Mononuclear cell (primary cell): ENCODE data around the gene ERRFI1. TPM values are rescaled to one million over a fixed set of nuclear protein-coding genes. Genes with fewer than 3 reads are reported as not detected.
A peak's percentile ranks its signal among the peaks of the same experiment; 100 is the strongest.

ENCODE experiments used
- H3K27me3 ChIP-seq: 2 replicates; pipeline ENCODE4 v1.6.0; 2011; ENCODE audit warnings: low read length, control low read depth; ENCODE audit not compliant: insufficient read depth
- H3K4me1 ChIP-seq: 2 replicates; pipeline ENCODE4 v1.5.1; 2011; ENCODE audit warnings: mild to moderate bottlenecking, low read length, control low read depth; ENCODE audit not compliant: insufficient read depth
- H3K4me3 ChIP-seq: 2 replicates; pipeline ENCODE4 v1.5.1; 2011; ENCODE audit warnings: mild to moderate bottlenecking, low read length, moderate library complexity
- H3K9me3 ChIP-seq: 2 replicates; pipeline ENCODE4 v1.5.1; 2011; ENCODE audit warnings: low read depth, mild to moderate bottlenecking, control low read depth, low read length
- total RNA-seq: library from RNA; depleted of rRNA; stranded (reverse); fragments of >200 nt; gene quantifications from one replicate; pipeline ENCODE4 v1.2.3, GENCODE V29; 2012

ERRFI1 gene
- total RNA-seq, 1 donor: 3.6 TPM

GRCh38 chr1:8027748-8028570 is 1.9 kb upstream of the ERRFI1 start:
- Histone ChIP-seq H3K4me1 (peaks cover 13% of the 10 kb centered on the region), H3K4me3 (no peak overlapping the region), H3K9me3 (no peaks in the 10 kb centered on the region), H3K27me3 (peaks cover 42% of the 10 kb centered on the region)

- no peak overlapping the region for H3K4me3 ChIP-seq
- H3K27me3 ChIP-seq: peaks cover 48% of the 10 kb centered on the region
- H3K9me3 ChIP-seq: no peaks in the 10 kb centered on the region
- H3K4me1 ChIP-seq: peaks cover 13% of the 10 kb centered on the region
These were observed 1.1 kb upstream of the ERRFI1 start for GRCh38 chr1:8026976-8027747.

- Histone ChIP-seq H3K27me3 (peaks cover 49% of the 10 kb centered on the region), H3K4me3 (peak overlapping the region; percentile 28), H3K9me3 (no peaks in the 10 kb centered on the region)
These were observed 401 bp downstream of the ERRFI1 start for GRCh38 chr1:8025671-8026144.

GRCh38 chr1:8025061-8025670 is 943 bp downstream of the ERRFI1 start:
- Histone ChIP-seq H3K4me3 (peak overlapping the region; percentile 28), H3K27me3 (peaks cover 49% of the 10 kb centered on the region), H3K4me1 (peaks cover 13% of the 10 kb centered on the region), H3K9me3 (no peaks in the 10 kb centered on the region)

More at GRCh38 chr1:8025671-8026144, 401 bp downstream of the ERRFI1 start:
- peaks cover 13% of the 10 kb centered on the region for H3K4me1 ChIP-seq

GRCh38 chr1:8024329-8024728 is 1.8 kb downstream of the ERRFI1 start:
- Histone ChIP-seq H3K4me3 (no peak overlapping the region), H3K27me3 (peaks cover 49% of the 10 kb centered on the region), H3K9me3 (no peaks in the 10 kb centered on the region), H3K4me1 (peaks cover 16% of the 10 kb centered on the region)

DNA sequence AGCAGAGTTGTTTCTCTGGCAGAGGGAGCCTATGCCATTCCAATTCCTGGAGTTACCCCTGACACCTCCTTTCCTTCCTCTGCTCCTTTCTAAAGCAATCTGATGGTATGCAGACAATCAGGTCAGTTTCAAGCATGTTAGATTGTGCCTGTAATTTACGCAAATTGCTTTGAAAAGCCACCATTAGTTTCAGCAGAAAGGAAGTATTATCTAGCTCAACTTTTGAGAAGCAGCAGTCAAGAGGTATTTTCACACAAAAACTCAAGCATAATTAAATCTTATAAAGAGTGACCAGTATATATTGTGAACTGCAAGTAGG is 2.2 kb downstream of the ERRFI1 start:
- H3K27me3 ChIP-seq: peaks cover 49% of the 10 kb centered on the region
- H3K4me3 ChIP-seq: no peak overlapping the region
- no peaks in the 10 kb centered on the region for H3K9me3 ChIP-seq
- peaks cover 16% of the 10 kb centered on the region for H3K4me1 ChIP-seq

DNA sequence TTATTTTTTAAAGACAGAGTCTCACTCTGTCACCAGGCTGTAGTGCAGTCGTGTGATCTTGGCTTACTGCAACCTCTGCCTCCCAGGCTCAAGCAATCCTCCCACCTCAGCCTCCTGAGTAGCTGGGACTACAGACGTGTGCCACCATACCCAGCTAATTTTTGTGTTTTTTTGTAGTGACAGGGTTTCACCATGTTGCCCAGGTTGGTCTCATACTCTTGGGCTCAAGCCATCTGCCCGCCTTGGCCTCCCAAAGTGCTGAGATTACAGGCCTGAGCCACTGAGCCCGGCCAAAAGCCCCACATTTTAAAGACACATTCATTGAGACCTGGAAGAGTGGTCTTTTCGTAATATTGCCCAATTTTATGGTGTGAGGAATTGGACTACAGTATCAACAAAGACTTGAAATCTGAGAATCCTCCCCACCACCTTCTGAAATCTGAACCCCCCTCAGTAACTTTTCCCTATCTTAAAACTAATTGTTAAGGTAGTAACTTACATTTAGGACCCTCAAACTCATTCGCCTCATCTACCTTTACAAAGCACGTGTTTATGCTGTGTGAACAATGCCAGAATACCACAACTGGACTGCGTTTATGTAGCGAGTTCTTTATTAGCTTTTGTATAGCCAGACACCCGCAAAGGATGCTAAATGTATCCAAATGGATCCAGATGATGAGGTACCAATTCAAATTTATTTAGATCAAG is 2.7 kb downstream of the ERRFI1 start:
- Histone ChIP-seq H3K9me3 (no peaks in the 10 kb centered on the region), H3K4me1 (peaks cover 16% of the 10 kb centered on the region), H3K27me3 (peaks cover 49% of the 10 kb centered on the region), H3K4me3 (no peak overlapping the region)

DNA sequence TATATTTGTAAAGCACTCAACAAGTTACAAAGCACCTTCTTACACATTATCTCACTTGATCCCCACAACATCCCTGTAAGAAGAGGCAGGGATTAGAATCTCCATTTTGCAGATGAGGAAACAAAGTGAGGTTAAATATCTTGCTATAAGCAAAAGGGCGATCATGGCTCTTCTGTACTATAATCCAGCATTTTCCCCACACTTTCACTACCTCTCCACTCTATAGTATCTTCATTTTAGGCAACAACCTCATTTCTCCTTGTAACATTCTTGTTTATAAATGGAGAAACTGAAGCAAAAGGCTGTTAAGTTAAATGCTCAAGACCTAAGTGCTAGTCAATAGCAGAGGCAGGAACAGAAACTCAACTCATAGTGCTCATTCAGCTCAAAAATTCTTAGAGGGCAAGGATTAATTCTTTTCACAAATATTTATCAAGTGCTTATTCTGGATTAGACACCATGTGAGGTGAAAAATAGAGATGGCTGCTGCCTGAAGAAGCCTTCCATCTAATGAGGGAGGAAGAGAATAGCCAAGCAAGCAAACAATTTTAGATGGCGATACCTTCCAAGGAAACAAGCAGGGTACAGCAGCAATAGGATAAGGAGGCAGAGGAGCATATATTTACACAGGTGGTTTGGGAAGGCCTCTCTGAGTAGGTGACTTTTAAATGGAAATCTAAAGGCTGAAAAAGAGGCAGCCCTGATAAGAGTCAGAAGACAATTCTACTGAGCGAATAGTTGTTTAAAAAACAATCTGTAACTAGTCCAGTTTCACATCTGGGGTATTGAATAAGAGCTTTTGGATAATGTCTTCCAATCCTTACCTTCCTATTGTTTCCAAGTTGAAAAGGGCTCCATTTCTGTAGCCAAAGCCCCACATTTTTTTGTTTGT is 3.5 kb downstream of the ERRFI1 start:
- Histone ChIP-seq H3K27me3 (peaks cover 47% of the 10 kb centered on the region), H3K9me3 (no peaks in the 10 kb centered on the region), H3K4me3 (no peak overlapping the region), H3K4me1 (peaks cover 16% of the 10 kb centered on the region)

DNA sequence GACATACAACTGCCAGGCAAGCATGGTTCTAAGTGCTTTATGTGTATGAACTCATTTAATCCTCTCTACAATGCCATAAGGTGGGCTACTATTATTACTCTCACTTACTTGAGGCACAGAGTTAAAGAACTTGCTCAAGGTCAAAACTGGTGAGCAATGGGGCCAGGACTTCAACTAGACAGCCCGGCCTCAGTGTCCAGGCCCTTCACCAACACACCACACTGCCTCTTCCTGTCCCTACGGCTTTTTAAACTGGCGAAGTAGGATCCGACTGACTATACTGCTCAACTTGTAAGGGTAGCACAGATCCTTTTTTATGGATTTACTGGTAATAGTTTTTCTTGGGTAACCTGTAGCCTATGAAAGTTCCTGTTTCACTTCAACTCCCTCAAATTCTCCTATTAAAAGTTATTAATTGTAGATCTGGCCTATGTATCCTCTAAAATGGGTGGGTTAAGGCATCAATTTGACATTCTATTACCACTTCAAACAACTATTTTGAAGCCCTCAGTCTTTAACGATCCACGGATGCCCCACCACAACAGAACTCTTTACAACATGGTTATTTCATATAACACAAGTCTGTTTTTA is 4.3 kb downstream of the ERRFI1 start:
- no peaks in the 10 kb centered on the region for H3K9me3 ChIP-seq
- H3K27me3 ChIP-seq: peaks cover 46% of the 10 kb centered on the region
- H3K4me3 ChIP-seq: no peak overlapping the region
- H3K4me1 ChIP-seq: peaks cover 16% of the 10 kb centered on the region

- Histone ChIP-seq H3K9me3 (no peaks in the 10 kb centered on the region), H3K4me1 (peaks cover 3% of the 10 kb centered on the region), H3K4me3 (no peak overlapping the region), H3K27me3 (peaks cover 48% of the 10 kb centered on the region)
These were observed 6.1 kb downstream of the ERRFI1 start for GRCh38 chr1:8020032-8020431.

GRCh38 chr1:8019229-8019620 is 6.9 kb downstream of the ERRFI1 start:
- Histone ChIP-seq H3K9me3 (no peaks in the 10 kb centered on the region), H3K4me1 (peaks cover 3% of the 10 kb centered on the region), H3K27me3 (peaks cover 40% of the 10 kb centered on the region), H3K4me3 (no peak overlapping the region)

- Histone ChIP-seq H3K4me3 (no peak overlapping the region), H3K4me1 (peaks cover 3% of the 10 kb centered on the region), H3K27me3 (peaks cover 34% of the 10 kb centered on the region), H3K9me3 (no peaks in the 10 kb centered on the region)
These were observed 7.4 kb downstream of the ERRFI1 start for GRCh38 chr1:8018492-8019228.

DNA sequence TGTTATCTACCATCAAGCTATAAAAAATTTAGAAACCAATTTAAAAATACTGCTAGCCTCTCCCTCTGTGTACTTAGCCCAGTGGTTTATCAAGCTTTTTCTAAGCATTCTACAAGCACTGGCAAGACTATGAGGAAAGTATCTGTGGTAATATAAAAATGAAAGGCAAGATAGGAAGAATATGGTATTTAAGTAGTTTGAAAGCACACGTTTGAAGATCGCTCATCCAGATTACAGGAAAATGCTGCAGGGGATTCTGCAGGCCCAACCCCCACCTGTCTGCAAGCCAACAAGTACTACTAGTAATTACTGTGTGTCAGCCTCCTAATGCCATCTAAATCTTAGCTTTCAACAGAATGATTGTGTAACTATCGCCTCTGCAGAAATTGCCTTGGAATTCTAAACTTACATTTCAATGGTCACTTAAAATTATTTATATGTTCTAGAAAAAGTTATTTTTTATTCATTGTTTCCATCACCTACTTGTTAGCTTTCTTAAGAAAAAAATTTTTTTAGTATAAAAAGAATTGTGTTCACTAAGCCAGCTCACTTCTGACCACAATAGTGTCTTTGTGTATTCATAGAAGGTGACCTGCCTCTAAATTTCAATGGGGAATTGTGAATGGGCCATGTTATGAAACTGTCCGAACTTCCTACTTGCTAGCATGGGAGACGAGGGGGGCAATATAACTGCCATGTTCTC is 8.5 kb downstream of the ERRFI1 start:
- H3K4me1 ChIP-seq: peaks cover 3% of the 10 kb centered on the region
- no peaks in the 10 kb centered on the region for H3K9me3 ChIP-seq
- H3K4me3 ChIP-seq: no peak overlapping the region
- H3K27me3 ChIP-seq: peaks cover 25% of the 10 kb centered on the region
